AML-193 (cell line): ENCODE measurements around the gene PRKN.

Experiments
- DNase-seq, 2 experiments: peaks; one replicate each; lab custom pipeline; 2025; lab: John Stamatoyannopoulos, UW

The PRKN gene

DNA sequence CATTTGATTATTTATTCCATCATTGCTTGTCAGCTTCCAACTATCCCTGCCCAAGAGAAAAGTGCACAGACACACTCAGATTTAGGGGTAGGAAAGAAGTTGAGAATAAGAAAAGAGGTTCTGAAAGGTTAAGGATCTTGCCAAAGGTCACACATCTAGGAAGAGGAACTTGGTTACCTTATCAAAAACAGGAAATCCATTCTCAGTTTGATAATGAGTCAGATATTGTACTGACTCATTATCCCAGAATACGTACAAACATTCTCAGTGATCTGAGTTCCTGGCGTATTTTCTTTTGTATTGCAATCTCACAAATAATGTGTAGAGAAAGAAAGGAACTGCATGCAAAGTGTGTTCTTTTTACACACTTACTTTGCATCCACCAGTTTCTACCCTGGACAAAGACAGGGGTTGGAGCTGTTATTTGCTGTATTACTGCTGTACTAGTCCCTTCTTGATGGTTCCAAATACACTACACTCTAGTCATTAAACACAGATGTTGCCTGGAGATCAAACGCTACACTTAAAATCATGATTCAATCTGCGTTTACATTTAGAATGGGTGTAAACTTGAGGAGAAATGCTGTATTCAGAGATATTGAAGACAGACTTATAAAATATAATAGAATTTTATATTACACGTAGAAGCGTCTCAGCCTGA is 545.7 kb downstream of the PRKN start:
- DNase-seq, result no peak

DNA sequence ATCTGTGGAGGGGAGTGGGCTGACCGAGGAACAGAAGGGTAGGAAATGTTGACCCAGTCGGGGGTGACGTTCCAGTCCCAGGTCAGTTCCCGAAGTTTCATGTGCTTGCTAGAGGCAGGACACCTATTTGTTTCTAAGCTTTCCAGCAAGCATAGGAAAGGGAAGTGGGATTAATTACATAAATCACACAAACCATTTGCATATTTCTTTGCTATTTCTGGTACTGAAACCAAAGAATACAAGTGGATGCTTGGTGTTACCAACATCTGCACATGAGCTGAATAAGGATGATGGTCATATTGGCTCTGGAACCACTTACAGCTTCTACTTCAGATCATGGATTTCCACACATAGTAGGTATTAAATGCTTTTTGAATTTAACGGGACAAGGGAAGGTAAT is 546.5 kb downstream of the PRKN start:
- no peak for DNase-seq

GRCh38 chr6:162179196-162179951 is 548.2 kb downstream of the PRKN start:
- no peak for DNase-seq

DNA sequence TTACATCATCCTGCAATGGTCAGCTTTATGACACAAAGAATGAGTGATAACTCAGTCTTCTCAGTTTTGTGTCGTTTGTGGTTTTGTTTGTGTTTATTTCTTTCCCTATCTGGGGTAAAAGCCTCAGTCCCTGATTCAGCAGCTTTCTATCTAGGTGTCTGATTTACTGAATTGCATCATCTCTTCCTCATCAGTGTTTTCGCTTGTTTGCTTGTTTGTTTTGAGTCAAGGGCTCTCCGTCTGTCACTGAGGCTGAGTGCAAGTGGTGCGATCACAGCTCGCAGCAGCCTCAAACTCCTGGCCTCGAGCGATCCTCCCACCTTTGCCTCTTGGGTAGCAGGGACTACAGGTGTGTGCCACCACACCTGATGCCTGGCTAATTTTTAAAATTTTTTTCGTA is 548.9 kb downstream of the PRKN start:
- DNase-seq, result no peak

- DNase-seq, result no peak
Measured at GRCh38 chr6:162178266-162178665, 549.3 kb downstream of the PRKN start.

GRCh38 chr6:162177746-162178145 is 549.8 kb downstream of the PRKN start:
- no peak for DNase-seq

DNA sequence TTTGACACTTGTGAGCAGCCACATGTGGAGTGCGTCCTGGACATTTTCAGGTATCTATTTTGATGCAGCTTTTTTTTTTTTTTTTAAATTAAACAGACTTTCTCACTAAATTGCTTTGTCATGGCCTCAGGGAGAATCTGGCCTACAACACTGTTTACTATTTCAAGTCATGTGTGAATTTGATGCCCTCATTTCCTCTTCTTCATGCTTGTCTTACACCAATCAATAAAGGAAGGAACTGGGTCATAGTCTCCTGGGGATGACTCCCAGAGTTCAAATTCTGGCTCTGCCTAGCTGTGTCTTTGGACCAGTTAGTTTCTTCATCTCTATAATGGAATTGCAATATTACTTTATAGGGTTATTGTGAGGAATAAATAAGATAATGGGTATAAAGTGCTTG is 554.1 kb downstream of the PRKN start:
- DNase-seq, result no peak

- DNase-seq, result no peak
Measured at GRCh38 chr6:162165479-162165878, 562.1 kb downstream of the PRKN start.

DNA sequence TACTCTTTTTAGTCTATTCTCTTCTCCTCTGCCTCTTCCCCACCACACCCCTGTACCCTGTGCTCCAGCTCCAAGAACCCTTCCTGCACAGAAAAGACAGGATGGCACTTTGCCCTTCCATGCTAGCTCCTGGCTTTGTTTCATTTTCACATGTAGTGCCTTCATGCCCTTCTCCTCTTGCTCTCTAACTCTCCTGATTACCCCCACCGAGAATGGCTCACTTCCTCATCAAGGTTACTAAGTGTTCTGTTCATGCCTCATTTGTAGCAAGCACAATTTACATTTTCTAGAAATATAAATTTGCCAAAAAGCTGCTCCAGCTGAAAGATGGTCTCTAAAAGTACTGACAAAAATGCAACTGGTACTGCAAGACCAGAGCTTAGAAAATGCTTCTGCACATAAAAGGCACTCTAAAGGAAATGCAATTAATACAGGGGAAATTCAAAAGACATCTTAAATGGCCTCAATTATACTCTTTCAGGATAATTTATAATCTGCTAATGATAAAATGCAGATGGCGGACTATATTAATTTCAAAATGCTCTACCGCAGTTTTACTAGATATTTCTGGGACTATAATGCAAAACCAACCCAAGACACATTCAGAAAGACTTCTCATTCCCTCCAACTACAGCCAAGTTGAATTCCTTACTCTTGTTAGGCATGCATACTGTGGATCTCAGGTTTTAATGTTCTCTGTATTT is 570.2 kb downstream of the PRKN start:
- no peak for DNase-seq

- DNase-seq, result no peak
Measured at GRCh38 chr6:162156146-162156545, 571.4 kb downstream of the PRKN start.

- DNase-seq, result no peak
Measured at GRCh38 chr6:162154930-162155329, 572.6 kb downstream of the PRKN start.

GRCh38 chr6:162154001-162154400 is 573.6 kb downstream of the PRKN start:
- DNase-seq, result no peak

DNA sequence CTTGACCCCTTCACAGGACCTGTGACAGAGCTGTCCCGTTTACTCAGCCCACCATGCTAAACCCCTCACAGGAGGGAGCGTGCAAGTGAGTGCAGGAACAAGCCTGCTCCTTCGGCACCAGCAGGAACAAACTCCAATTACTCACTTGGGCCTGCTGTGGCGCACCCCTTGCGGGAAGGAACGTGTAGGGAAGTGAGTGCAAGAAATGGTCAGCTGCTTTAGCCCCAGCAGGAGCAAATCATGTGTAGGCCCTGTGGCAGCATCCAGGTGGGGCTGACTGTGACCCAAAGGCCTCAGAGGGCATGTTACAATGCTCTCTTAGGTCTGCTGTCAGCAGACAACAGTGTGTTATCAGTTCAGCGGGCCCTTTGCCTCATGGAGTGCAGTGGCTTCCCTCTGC is 574.4 kb downstream of the PRKN start:
- no peak for DNase-seq

DNA sequence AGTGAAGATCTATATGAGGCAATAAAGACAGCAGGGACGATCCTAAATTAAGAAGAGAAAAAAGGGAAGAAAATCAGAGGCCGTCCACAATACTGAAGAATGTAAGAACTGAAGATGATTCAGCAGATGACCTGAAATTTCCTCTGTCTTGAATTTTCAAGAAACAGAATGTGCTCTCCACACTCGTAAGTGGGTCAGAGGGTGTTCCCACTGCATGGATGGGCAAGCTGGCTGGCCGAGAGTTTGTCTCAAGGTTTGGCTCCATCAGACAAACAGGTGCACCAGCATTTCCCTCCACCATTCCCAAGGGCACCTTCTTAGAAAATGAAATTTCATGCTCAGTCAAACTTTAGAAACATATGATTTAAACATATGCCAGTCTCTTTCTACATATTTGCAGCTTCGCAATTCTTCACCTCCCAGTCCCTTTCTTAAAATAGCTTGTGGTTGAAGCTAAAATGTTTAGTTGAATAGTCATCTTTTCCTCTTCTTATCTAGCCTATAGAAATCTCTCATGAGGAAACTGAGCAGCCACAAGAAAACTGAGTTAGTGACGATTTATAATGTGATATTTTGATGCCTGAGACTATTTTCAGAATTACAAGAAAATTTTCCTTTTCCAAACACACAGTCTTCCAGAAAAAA is 576.4 kb downstream of the PRKN start:
- no peak for DNase-seq

DNA sequence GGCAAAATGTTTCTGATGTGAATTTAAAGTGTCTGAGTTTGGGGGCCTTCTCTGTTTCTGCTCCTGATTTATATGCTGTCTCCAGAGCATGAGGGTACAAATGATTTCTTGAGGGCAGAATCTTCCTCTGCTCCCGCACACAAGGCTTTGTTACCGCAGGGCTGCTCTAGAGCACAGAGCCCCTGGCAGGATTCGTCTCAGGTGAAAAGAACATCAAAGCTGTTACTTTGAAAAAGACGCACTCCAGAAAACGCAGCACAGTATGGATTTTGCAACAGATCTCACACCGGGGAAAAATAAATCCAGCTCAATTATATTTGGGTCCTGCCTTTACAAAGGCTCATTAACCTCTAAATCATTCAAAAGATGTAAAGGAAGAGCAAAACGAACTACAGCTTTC is 577.3 kb downstream of the PRKN start:
- DNase-seq, result no peak

DNA sequence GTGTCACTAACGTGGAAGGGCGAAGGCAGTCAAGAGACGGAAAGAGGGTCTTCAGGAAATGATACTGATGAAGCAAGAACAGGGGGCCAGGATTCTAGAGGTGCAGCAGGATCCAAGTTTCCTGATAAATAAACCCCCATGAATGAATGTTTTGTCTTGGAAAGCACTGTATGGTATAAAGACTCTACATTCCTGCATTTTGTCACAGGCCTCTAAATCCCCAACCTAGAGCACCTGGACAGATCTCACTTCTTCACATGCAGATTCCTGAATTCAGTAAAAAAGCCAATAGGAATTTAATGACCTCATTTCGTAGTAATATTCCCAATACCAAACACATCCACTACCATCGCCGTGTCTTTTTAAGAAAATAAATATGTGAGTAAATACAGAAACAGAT is 577.8 kb downstream of the PRKN start:
- DNase-seq, result no peak

DNA sequence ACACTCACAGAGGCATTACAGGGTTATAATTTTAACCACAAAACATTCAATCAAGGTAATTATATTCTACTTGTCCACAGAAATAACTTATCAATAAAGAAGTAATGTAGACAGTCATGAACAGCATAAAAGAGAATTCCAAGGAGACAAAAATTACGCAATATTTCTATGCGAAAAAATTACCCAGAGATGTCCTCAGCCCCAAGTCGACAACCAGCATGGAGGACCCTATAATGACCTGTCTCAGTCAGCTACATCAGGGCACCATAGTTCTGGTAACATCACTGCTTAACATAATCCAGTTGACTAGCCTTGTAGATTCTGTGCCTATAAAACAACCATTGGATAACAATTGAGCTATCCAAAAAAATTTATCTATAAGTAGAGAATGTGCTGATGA is 579.8 kb downstream of the PRKN start:
- no peak for DNase-seq

DNA sequence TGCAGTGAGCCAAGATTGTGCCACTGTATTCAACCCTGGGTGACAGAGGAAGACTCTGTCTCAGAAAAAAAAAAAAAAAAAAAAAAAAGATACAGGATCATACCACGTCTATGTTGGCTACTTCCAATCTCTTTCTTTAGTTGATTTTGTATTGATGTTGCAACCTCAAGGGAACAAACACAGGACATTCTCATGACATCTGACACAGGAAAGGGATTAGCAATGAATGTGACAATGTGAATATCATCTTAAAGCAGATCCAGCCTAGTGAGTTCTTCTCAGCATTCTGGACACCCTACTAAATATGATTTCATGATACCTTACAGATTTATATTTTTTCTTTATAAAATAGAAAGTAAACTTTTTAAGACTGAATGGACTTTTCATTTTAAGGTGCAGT is 580.3 kb downstream of the PRKN start:
- DNase-seq, result no peak

DNA sequence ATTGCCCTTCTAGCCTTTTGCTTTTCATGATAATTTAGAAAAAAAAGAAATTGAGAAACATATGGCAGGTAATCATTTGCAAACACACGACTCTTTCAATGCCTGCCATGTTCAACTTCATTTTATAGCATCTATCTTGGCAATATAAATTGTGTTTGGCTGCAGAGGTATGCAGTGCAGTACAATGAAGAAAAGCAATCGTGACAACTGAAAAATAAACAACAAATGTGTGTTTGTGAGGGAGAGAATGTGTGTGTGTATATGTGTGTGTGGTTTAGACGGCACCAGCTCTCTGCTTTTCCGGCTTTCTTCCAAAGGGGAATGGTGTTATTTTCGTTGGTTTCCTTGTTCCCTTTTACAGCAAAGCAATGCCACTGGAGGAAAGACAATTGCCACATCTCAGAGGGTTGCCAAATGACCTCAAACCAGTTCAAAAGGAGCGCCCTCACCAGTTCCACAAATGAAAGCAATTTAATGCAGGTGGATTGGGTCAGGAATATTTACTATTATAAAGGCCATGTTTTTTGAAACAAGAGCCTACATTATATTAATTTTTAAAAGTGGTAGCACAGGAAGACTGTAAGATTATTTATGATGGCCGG is 587.2 kb downstream of the PRKN start:
- no peak for DNase-seq

- no peak for DNase-seq
Measured at GRCh38 chr6:162125659-162126058, 601.9 kb downstream of the PRKN start.

DNA sequence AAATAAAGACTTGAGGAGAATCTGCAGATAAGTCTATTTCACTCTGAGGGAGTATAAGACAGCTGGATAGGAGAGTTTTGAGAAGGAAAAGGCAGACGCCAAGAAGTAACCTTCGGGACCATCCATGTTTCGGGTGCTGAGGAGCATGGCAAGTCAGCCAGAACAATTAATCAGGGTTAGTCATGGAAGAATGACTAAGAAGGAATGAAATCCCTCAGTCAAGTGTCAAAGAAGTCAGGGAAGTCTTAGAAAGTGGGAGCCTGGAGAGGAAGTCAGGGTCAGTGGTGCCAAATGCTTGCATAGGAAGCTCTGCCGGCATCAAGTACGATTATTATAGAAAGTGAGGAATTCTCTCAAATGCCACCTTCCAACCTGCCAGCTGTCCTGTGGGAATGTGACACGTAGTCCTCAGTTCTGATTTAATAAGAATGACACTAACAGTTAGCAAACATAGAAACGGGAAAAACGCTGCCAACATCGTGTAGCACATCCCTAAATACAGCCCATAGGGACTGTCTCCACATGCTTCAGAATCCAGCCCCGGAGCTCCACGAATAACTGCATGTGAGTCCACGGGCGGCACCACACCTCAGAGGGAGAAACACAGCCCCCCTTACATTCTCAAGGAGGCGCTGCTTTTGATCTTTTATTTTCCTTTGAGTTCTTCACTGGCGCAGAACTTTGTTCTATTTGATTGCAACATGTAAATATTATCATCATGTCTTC is 602.7 kb downstream of the PRKN start:
- DNase-seq, result no peak

DNA sequence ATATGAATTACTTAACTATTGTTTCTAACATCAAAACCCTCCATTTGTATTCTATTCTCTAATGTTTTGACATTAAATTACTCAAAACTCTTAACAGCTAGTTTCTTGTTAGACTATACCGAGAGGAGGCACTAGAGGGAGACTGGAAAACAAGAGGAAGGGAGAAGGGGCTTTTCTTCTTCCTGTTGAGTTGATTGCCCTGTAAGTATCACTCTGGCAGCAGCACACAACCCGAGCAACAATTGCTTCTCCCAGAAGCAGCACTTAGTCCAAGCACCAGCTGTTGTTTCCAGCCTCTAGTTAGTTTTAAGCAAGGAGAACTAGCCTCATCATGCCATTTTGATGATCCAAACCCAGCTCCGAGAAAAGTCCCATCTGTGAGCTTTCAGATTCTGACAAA is 603.8 kb downstream of the PRKN start:
- DNase-seq, result no peak
